HepG2 (cell line): ENCODE measurements around the gene TNS4. TPM values are rescaled to one million over a fixed set of nuclear protein-coding genes. Genes with fewer than 3 reads are reported as not detected.

Experiments used
- ATAC-seq: fragments of 200-7000 bp; cut with Tn5 transposase; 3 replicates; pipeline ENCODE4 v1.9.1; 2020; ENCODE audit warnings: mild to moderate bottlenecking, moderate library complexity
- BruUV-seq: library from RNA; stranded (reverse); fragments of 400-500 nt; replicated peaks from 2 replicates; lab custom pipeline; 2021; lab: Mats Ljungman, UMichigan
- CTCF ChIA-PET: fragments of 300-600 bp; formaldehyde crosslinking; extraction: SDS; loops from one replicate; lab custom pipeline; 2021; ENCODE audit warnings: low total read pairs, inconsistent platforms, low intra/inter-chr PET ratio; lab: Yijun Ruan, JAX
- POLR2A ChIA-PET: fragments of 350-600 bp; sonication (Branson Sonifier 250); formaldehyde crosslinking; loops from one replicate; lab custom pipeline; 2020; ENCODE audit warnings: antibody characterized with exemption, inconsistent platforms; lab: Yijun Ruan, JAX
- DNase-seq: peaks from one replicate; pipeline ENCODE4 v3.0.0-alpha.2; 2015; ENCODE audit warnings: low spot score
- FAIRE-seq: peaks from 3 replicates; lab custom pipeline; 2011; peaks lifted over from hg19 to GRCh38; lab: Jason Lieb, UNC
- H2AFZ ChIP-seq: one replicate; pipeline ENCODE4 v1.6.1; 2011; ENCODE audit warnings: low read length, inconsistent platforms
- H3K27ac ChIP-seq: fragments of 300-600 bp; 3 replicates; pipeline ENCODE4 v1.8.0; 2011; ENCODE audit warnings: mixed run types, mild to moderate bottlenecking, mixed read lengths, low read length, inconsistent platforms; ENCODE audit not compliant: insufficient read depth; ENCODE audit errors: extremely low read length
- H3K27me3 ChIP-seq, 2 experiments: fragments of 200-600 bp in 1 of 2; 2 replicates in 1 of 2; 3 replicates in 1 of 2; pipeline versions ENCODE4 v1.6.0 to v1.8.0; 2011; ENCODE audit warnings: low read length in 2 of 2, mild to moderate bottlenecking in 2 of 2, moderate library complexity in 2 of 2, inconsistent platforms in 1 of 2; ENCODE audit not compliant: insufficient read depth in 2 of 2, control insufficient read depth in 1 of 2
- H3K36me3 ChIP-seq, 2 experiments: fragments of 200-600 bp in 1 of 2; replicated peaks in 1 of 2; 2 replicates in 1 of 2; 3 replicates in 1 of 2; pipeline versions ENCODE4 v1.5.1 to v1.8.0; 2011; ENCODE audit warnings: low read length in 2 of 2, inconsistent platforms in 1 of 2; ENCODE audit not compliant: insufficient read depth in 2 of 2, control insufficient read depth in 1 of 2
- H3K4me1 ChIP-seq: 2 replicates; pipeline ENCODE4 v1.5.1; 2012; ENCODE audit warnings: low read length, inconsistent platforms; ENCODE audit not compliant: insufficient read depth
- H3K4me2 ChIP-seq: 2 replicates; pipeline ENCODE4 v1.6.0; 2011; ENCODE audit warnings: low read depth, low read length, inconsistent platforms
- H3K4me3 ChIP-seq, 3 experiments: fragments of 200-600 bp in 1 of 3; sonication (generic), shearing (Covaris generic) in 1 of 3; replicated peaks in 1 of 3; 2 replicates each; pipeline ENCODE4 v1.5.1; 2011 to 2016; ENCODE audit warnings: low read length in 3 of 3, inconsistent platforms in 2 of 3, low read depth in 2 of 3, mild to moderate bottlenecking in 2 of 3, control low read depth in 1 of 3, mixed read lengths in 1 of 3; ENCODE audit not compliant: insufficient read depth in 1 of 3
- H3K79me2 ChIP-seq: one replicate; pipeline ENCODE4 v1.6.1; 2011; ENCODE audit warnings: low read length, inconsistent platforms; ENCODE audit not compliant: insufficient read depth
- H3K9ac ChIP-seq: 2 replicates; pipeline ENCODE4 v1.6.0; 2011; ENCODE audit warnings: mild to moderate bottlenecking, low read depth, low read length, inconsistent platforms; ENCODE audit not compliant: insufficient read depth
- H3K9me3 ChIP-seq: 2 replicates; pipeline ENCODE4 v1.5.1; 2012; ENCODE audit warnings: mild to moderate bottlenecking, low read length
- H4K20me1 ChIP-seq: 2 replicates; pipeline ENCODE4 v1.6.0; 2011; ENCODE audit warnings: inconsistent platforms, mild to moderate bottlenecking, low read length, moderate library complexity; ENCODE audit not compliant: insufficient read depth
- AKAP8 ChIP-seq: sonication (generic); formaldehyde crosslinking; IDR thresholded peaks from 2 replicates; pipeline ENCODE4 v1.5.1; 2020; ENCODE audit warnings: mild to moderate bottlenecking, missing genetic modification reagents
- ATF7-NPFF ChIP-seq: sonication (generic); formaldehyde crosslinking; IDR thresholded peaks from 2 replicates; pipeline ENCODE4 v1.8.1; 2023; ENCODE audit warnings: mild to moderate bottlenecking, low read depth, missing genetic modification reagents, moderate library complexity
- HBP1 ChIP-seq: IDR thresholded peaks from 2 replicates; pipeline ENCODE4 v1.6.1; 2016; ENCODE audit warnings: low read depth, control low read depth
- HNF4A ChIP-seq: sonication (generic); formaldehyde crosslinking; IDR thresholded peaks from 2 replicates; pipeline ENCODE4 v1.4.0; 2020; ENCODE audit warnings: missing genetic modification reagents
- JUNB ChIP-seq: sonication (generic); formaldehyde crosslinking; IDR thresholded peaks from 2 replicates; pipeline ENCODE4 v1.8.0; 2022; ENCODE audit warnings: missing genetic modification reagents, mild to moderate bottlenecking, borderline replicate concordance
- MAFK ChIP-seq, 2 experiments: IDR thresholded peaks in 1 of 2; conservative IDR thresholded peaks in 1 of 2; 2 replicates each; pipeline ENCODE4 v1.6.1; 2011; ENCODE audit warnings: improper control_type of control experiment in 2 of 2, low read length in 2 of 2
- NFKB2 ChIP-seq: sonication (generic); formaldehyde crosslinking; IDR thresholded peaks from 2 replicates; pipeline ENCODE4 v1.4.0; 2020; ENCODE audit warnings: missing genetic modification reagents, borderline replicate concordance
- ZNF224 ChIP-seq: sonication (generic); formaldehyde crosslinking; IDR thresholded peaks from 2 replicates; pipeline ENCODE4 v1.5.0; 2020; ENCODE audit warnings: mild to moderate bottlenecking, missing genetic modification reagents
- ZNF891 ChIP-seq: sonication (generic); formaldehyde crosslinking; IDR thresholded peaks from 2 replicates; pipeline ENCODE4 v1.5.0; 2020; ENCODE audit warnings: mild to moderate bottlenecking, missing genetic modification reagents
- WGBS: methylation state at CpG from one replicate; pipeline ENCODE4 v1.1.6; 2017; ENCODE audit warnings: low lambda C conversion rate; 5-methylcytosine and 5-hydroxymethylcytosine counted together
- in situ Hi-C: cut with HindIII; loops from 2 replicates; pipeline ENCODE4 v1.10.0; 2017; ENCODE audit warnings: low pct_unique_long_range_greater_than_20kb; ENCODE audit not compliant: extremely low pct_ligation_motif_present
- intact Hi-C: fragments of 100-400 bp; cut with micrococcal nuclease; formaldehyde crosslinking; loops from one replicate; pipeline ENCODE4 v1.10.0; 2022; ENCODE audit not compliant: unreplicated experiment
- polyA plus RNA-seq, 8 experiments: library from polyadenylated mRNA; depleted of rRNA in 3 of 8; stranded (reverse) in 7 of 8; unstranded in 1 of 8; fragments of >200 nt; fragmentation: Illumina TruSeq in 4 of 8; extraction: Trizol in 4 of 8; gene quantifications; 2 replicates each; pipeline versions ENCODE4 v1.2.1 to v1.2.3, GENCODE V29; 2011 to 2016; ENCODE audit warnings: low read depth in 4 of 8, missing spikeins in 1 of 8, mixed read lengths in 1 of 8; ENCODE audit not compliant: insufficient read depth in 1 of 8
- total RNA-seq, 5 experiments: library from RNA; depleted of rRNA; stranded (reverse); fragments of >200 nt; fragmentation: Illumina TruSeq; extraction: Trizol; gene quantifications; 2 replicates each; pipeline ENCODE4 v1.2.3, GENCODE V29; 2016; ENCODE audit warnings: low read depth in 1 of 5
- TF ChIP-seq, protein P1 (sequence below), 2 experiments: sonication (generic) in 1 of 2; formaldehyde crosslinking in 1 of 2; IDR thresholded peaks; 2 replicates each; pipeline versions ENCODE4 v1.5.1 to v1.6.1; 2011 to 2020; ENCODE audit warnings: borderline replicate concordance in 1 of 2, low read depth in 1 of 2, low read length in 1 of 2, mild to moderate bottlenecking in 1 of 2, missing genetic modification reagents in 1 of 2, moderate library complexity in 1 of 2
- TF ChIP-seq, protein P2 (sequence below): sonication (generic); formaldehyde crosslinking; IDR thresholded peaks from 2 replicates; pipeline ENCODE4 v1.4.0; 2020; ENCODE audit warnings: mild to moderate bottlenecking, missing genetic modification reagents, borderline replicate concordance

Gene TNS4
- total and polyA plus RNA-seq, 2 of the 13 experiments (the other 11 are each of a cell fraction or from before 2014, with no cell fraction given), result 0.58 to 2.1 TPM

DNA sequence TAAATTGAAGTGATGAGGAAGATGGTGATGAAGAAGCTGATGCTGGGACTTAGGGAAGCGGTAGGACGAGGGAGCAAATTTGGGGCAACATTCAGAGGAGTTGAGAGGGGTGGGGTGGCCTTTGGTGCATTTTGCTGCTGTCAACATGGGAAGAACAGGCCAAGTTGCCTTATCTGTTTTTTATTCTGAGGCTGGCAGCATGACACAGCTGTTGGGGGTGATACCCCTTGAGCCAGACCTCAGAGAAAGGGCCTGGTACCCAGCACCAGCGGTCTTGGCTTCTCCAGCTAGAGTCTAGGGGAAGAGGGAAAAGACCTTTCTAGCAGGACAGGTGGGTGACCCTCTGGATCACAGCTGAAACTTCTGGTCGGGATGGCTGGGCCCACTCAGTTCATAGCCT is 53.6 kb downstream of the TNS4 start:
- ChIA-PET POLR2A (interaction anchor here (1.0 to 2.6 kb wide), 8 partner anchors 24 to 104 kb away, joined by 4 to 15 read pairs (median 4); partner anchors contain the start of gene TOP2A), CTCF (interaction anchor here (0.9 kb wide), 1 partner anchor 29 kb away, joined by 3 read pairs; no protein-coding TSS in a partner anchor)
- H3K4me1 ChIP-seq, result peaks cover 68% of the 10 kb centered on the region
- no peaks in the 10 kb centered on the region for H3K9me3 ChIP-seq
- no TSS peak for BruUV-seq
- H3K27me3 ChIP-seq, result peaks cover 0 to 1% of the 10 kb centered on the region in 2 experiments; a peak in 2 of 5 replicates
- no peak overlapping the region for H2AFZ ChIP-seq
- no peaks in the 10 kb centered on the region for H3K79me2 ChIP-seq
- intact Hi-C loops, result loop anchor here (1.0 kb wide), 1 partner anchor 86 kb away; no protein-coding TSS in a partner anchor
- DNase-seq (no peak), FAIRE-seq (no peak), ATAC-seq (peak; percentile 8)
- H3K4me2 ChIP-seq, result peak overlapping the region; percentile 81
- H3K36me3 ChIP-seq, result peaks cover 0 to 2% of the 10 kb centered on the region in 2 experiments; a peak in 2 of 5 replicates
- 20% methylated on average over 4 of the region's 4 CpGs for WGBS
- H4K20me1 ChIP-seq, result no peaks in the 10 kb centered on the region
- TF ChIP-seq AKAP8, result peak; percentile 5; the same call in 1 of the 2 replicates
- TF ChIP-seq, protein P1, sequence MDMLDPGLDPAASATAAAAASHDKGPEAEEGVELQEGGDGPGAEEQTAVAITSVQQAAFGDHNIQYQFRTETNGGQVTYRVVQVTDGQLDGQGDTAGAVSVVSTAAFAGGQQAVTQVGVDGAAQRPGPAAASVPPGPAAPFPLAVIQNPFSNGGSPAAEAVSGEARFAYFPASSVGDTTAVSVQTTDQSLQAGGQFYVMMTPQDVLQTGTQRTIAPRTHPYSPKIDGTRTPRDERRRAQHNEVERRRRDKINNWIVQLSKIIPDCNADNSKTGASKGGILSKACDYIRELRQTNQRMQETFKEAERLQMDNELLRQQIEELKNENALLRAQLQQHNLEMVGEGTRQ (IDR thresholded peaks at IDR 0.05; ENCODE audit: low read depth, low read length), result no peak
- TF ChIP-seq, protein P1 (CRISPR knock-in tag; IDR thresholded peaks at IDR 0.05; ENCODE audit: borderline replicate concordance), result no peak
- TF ChIP-seq MAFK (conservative IDR thresholded peaks at IDR 0.05 in 1 of 2, IDR thresholded peaks at IDR 0.05 in 1 of 2; ENCODE audit: low read length in 2 of 2), result no peak
- TF ChIP-seq, protein P2, sequence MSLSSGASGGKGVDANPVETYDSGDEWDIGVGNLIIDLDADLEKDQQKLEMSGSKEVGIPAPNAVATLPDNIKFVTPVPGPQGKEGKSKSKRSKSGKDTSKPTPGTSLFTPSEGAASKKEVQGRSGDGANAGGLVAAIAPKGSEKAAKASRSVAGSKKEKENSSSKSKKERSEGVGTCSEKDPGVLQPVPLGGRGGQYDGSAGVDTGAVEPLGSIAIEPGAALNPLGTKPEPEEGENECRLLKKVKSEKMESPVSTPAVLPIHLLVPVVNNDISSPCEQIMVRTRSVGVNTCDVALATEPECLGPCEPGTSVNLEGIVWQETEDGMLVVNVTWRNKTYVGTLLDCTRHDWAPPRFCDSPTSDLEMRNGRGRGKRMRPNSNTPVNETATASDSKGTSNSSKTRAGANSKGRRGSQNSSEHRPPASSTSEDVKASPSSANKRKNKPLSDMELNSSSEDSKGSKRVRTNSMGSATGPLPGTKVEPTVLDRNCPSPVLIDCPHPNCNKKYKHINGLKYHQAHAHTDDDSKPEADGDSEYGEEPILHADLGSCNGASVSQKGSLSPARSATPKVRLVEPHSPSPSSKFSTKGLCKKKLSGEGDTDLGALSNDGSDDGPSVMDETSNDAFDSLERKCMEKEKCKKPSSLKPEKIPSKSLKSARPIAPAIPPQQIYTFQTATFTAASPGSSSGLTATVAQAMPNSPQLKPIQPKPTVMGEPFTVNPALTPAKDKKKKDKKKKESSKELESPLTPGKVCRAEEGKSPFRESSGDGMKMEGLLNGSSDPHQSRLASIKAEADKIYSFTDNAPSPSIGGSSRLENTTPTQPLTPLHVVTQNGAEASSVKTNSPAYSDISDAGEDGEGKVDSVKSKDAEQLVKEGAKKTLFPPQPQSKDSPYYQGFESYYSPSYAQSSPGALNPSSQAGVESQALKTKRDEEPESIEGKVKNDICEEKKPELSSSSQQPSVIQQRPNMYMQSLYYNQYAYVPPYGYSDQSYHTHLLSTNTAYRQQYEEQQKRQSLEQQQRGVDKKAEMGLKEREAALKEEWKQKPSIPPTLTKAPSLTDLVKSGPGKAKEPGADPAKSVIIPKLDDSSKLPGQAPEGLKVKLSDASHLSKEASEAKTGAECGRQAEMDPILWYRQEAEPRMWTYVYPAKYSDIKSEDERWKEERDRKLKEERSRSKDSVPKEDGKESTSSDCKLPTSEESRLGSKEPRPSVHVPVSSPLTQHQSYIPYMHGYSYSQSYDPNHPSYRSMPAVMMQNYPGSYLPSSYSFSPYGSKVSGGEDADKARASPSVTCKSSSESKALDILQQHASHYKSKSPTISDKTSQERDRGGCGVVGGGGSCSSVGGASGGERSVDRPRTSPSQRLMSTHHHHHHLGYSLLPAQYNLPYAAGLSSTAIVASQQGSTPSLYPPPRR (CRISPR knock-in tag), result 0 out of 2 replicates have a peak, but pooled peaks have one; percentile 5
- no peak for TF ChIP-seq HNF4A (CRISPR knock-in tag)
- TF ChIP-seq ATF7-NPFF (CRISPR knock-in tag), result 0 out of 2 replicates have a peak, but pooled peaks have one; percentile 4
- 0 out of 2 replicates have a peak, but pooled peaks have one; percentile 2 for TF ChIP-seq ZNF224 (CRISPR knock-in tag)
- TF ChIP-seq HBP1 (CRISPR knock-in tag), result 0 out of 2 replicates have a peak, but pooled peaks have one; percentile 8
- 0 out of 2 replicates have a peak, but pooled peaks have one; percentile 26 for TF ChIP-seq ZNF891
- TF ChIP-seq JUNB (CRISPR knock-in tag), result no peak
- 0 out of 2 replicates have a peak, but pooled peaks have one; percentile 12 for TF ChIP-seq NFKB2 (CRISPR knock-in tag)
- peak overlapping the region; percentile 1 to 58 (median 10); a peak in 1 of 6 replicates for H3K4me3 ChIP-seq
- in situ Hi-C loops, result no loop called here
- peak overlapping the region; percentile 1; the same call in 1 of the 2 replicates for H3K9ac ChIP-seq
- H3K27ac ChIP-seq, result peak overlapping the region; percentile 54
